CD4-positive, alpha-beta T cell (primary cell): ENCODE measurements around the gene PRMT7. TPM values are rescaled to one million over a fixed set of nuclear protein-coding genes. Genes with fewer than 3 reads are reported as not detected.

Experiments
- ATAC-seq: fragments of 200-7000 bp; cut with Tn5 transposase; one replicate; pipeline ENCODE4 v1.10.0; 2022; ENCODE audit warnings: mild to moderate bottlenecking; ENCODE audit not compliant: poor library complexity
- CTCF ChIA-PET: fragments of 350-600 bp; sonication (Branson Sonifier 250); formaldehyde crosslinking; loops from one replicate; lab custom pipeline; 2021; ENCODE audit warnings: antibody characterized with exemption, inconsistent platforms; lab: Charles Lee
- POLR2A ChIA-PET: fragments of 350-600 bp; sonication (Branson Sonifier 250); formaldehyde crosslinking; loops from one replicate; lab custom pipeline; 2021; ENCODE audit warnings: antibody characterized with exemption, inconsistent platforms; lab: Charles Lee
- DNase-seq, 14 experiments: peaks; one replicate each; pipeline ENCODE4 v3.0.0-alpha.2; 2013 to 2020; ENCODE audit warnings: mixed read lengths in 2 of 14
- H3K27ac ChIP-seq, 2 donors: one replicate each; pipeline versions ENCODE4 v1.5.1 to v1.7.0; 2013; ENCODE audit warnings: low read length in 2 of 2, low read depth in 1 of 2, mild to moderate bottlenecking in 1 of 2
- H3K27me3 ChIP-seq, 2 experiments: 1 replicate in 1 of 2; 2 replicates in 1 of 2; pipeline versions ENCODE4 v1.6.1 to v1.7.0; 2013; ENCODE audit warnings: low read length in 2 of 2, control low read depth in 1 of 2, mild to moderate bottlenecking in 1 of 2, moderate library complexity in 1 of 2; ENCODE audit not compliant: insufficient read depth in 2 of 2, control insufficient read depth in 1 of 2
- H3K36me3 ChIP-seq: one replicate; pipeline ENCODE4 v1.6.1; 2013; ENCODE audit warnings: low read length, control low read depth; ENCODE audit not compliant: insufficient read depth
- H3K4me1 ChIP-seq: one replicate; pipeline ENCODE4 v1.6.1; 2013; ENCODE audit warnings: low read length, control low read depth; ENCODE audit not compliant: insufficient read depth
- H3K4me3 ChIP-seq: one replicate; pipeline ENCODE4 v1.5.1; 2013; ENCODE audit warnings: mild to moderate bottlenecking, low read length, moderate library complexity
- H3K9me3 ChIP-seq, 2 experiments: 1 replicate in 1 of 2; 2 replicates in 1 of 2; pipeline versions ENCODE4 v1.6.1 to v1.7.0; 2013; ENCODE audit warnings: low read length in 2 of 2, mild to moderate bottlenecking in 2 of 2, control low read depth in 1 of 2, moderate library complexity in 1 of 2; ENCODE audit not compliant: control insufficient read depth in 1 of 2, insufficient read depth in 1 of 2
- H3K27ac Mint-ChIP-seq: one replicate; pipeline ENCODE4 v1.8.0; 2020; ENCODE audit warnings: mixed read lengths
- H3K27me3 Mint-ChIP-seq: one replicate; pipeline ENCODE4 v1.8.0; 2021; ENCODE audit warnings: mixed read lengths
- H3K36me3 Mint-ChIP-seq: one replicate; pipeline ENCODE4 v1.8.0; 2021; ENCODE audit warnings: low read depth, mixed read lengths
- H3K4me1 Mint-ChIP-seq: one replicate; pipeline ENCODE4 v1.8.0; 2021; ENCODE audit warnings: low read depth, mixed read lengths
- H3K4me3 Mint-ChIP-seq: one replicate; pipeline ENCODE4 v1.8.0; 2020; ENCODE audit warnings: mild to moderate bottlenecking, mixed read lengths
- H3K9me3 Mint-ChIP-seq: one replicate; pipeline ENCODE4 v1.8.0; 2020; ENCODE audit warnings: mixed read lengths
- CTCF ChIP-seq: fragments of 200-600 bp; IDR thresholded peaks from one replicate; pipeline ENCODE4 v1.8.0; 2022; ENCODE audit warnings: antibody characterized with exemption, mild to moderate bottlenecking
- intact Hi-C, 2 experiments: fragments of 100-400 bp; cut with DNase I in 1 of 2; cut with micrococcal nuclease in 1 of 2; formaldehyde crosslinking; loops; one replicate each; pipeline versions ENCODE4 v1.15.1 to v1.9.0; 2023 to 2025; cut with DNase I, micrococcal nuclease
- total RNA-seq, 174 experiments: library from RNA in 2 of 174; stranded (reverse) in 2 of 174; gene quantifications; one replicate each; pipeline ENCODE4 v1.2.3 and lab custom pipeline; 2021 to 2026

The PRMT7 gene
- total RNA-seq, 2 experiments from 2014 or later = 46.3 to 51.0 TPM

GRCh38 chr16:68360956-68361355 is 50.1 kb downstream of the PRMT7 start:
- POLR2A ChIA-PET = no interaction called here
- Mint-ChIP-seq H3K9me3 (no peaks in the 10 kb centered on the region), H3K27me3 (no peaks in the 10 kb centered on the region), H3K27ac (no peak overlapping the region), H3K4me3 (no peak overlapping the region), H3K36me3 (peaks cover 24% of the 10 kb centered on the region), H3K4me1 (peaks cover 30% of the 10 kb centered on the region)
- CTCF ChIA-PET = no interaction called here
- Histone ChIP-seq H3K27me3 (peaks cover 0 to 2% of the 10 kb centered on the region in 2 experiments), H3K4me1 (peaks cover 41% of the 10 kb centered on the region), H3K9me3 (no peaks in the 10 kb centered on the region), H3K36me3 (peaks cover 20% of the 10 kb centered on the region), H3K27ac (no peak overlapping the region), H3K4me3 (no peak overlapping the region)
- no peak for ATAC-seq
- DNase-seq = no peak
- intact Hi-C loops = no loop called here
- no peak for TF ChIP-seq CTCF

GRCh38 chr16:68361485-68361884 is 50.7 kb downstream of the PRMT7 start:
- no peak for ATAC-seq
- intact Hi-C loops = no loop called here
- H3K4me3 Mint-ChIP-seq = no peak overlapping the region

GRCh38 chr16:68362262-68362913 is 51.6 kb downstream of the PRMT7 start:
- Mint-ChIP-seq H3K4me3 (no peak overlapping the region), H3K27ac (no peak overlapping the region), H3K27me3 (no peaks in the 10 kb centered on the region), H3K4me1 (peaks cover 22% of the 10 kb centered on the region), H3K9me3 (no peaks in the 10 kb centered on the region), H3K36me3 (peaks cover 14% of the 10 kb centered on the region)
- H3K27ac ChIP-seq = no peak overlapping the region
- H3K27me3 ChIP-seq = peaks cover 0 to 4% of the 10 kb centered on the region in 2 experiments
- CTCF ChIA-PET = no interaction called here
- H3K9me3 ChIP-seq = no peaks in the 10 kb centered on the region
- POLR2A ChIA-PET = interaction anchor here (1.4 kb wide), 1 partner anchor 68 kb away, joined by 3 read pairs; no protein-coding TSS in a partner anchor
- TF ChIP-seq CTCF = no peak
- peaks cover 15% of the 10 kb centered on the region for H3K36me3 ChIP-seq
- no peak overlapping the region for H3K4me3 ChIP-seq
- DNase-seq (no peak), ATAC-seq (no peak)
- H3K4me1 ChIP-seq = peaks cover 34% of the 10 kb centered on the region
- intact Hi-C loops = no loop called here

More at GRCh38 chr16:68361485-68361884, 50.7 kb downstream of the PRMT7 start:
- Histone ChIP-seq H3K9me3 (no peaks in the 10 kb centered on the region), H3K27ac (no peak overlapping the region), H3K27me3 (peaks cover 0 to 4% of the 10 kb centered on the region in 2 experiments), H3K4me3 (no peak overlapping the region), H3K36me3 (peaks cover 20% of the 10 kb centered on the region), H3K4me1 (peaks cover 35% of the 10 kb centered on the region)
- H3K4me1 Mint-ChIP-seq = peaks cover 29% of the 10 kb centered on the region
- ChIA-PET POLR2A (no interaction called here), CTCF (no interaction called here)
- no peaks in the 10 kb centered on the region for H3K9me3 Mint-ChIP-seq
- no peak for DNase-seq
- H3K27me3 Mint-ChIP-seq = no peaks in the 10 kb centered on the region
- TF ChIP-seq CTCF = no peak
- H3K36me3 Mint-ChIP-seq = peaks cover 20% of the 10 kb centered on the region
- no peak overlapping the region for H3K27ac Mint-ChIP-seq
